ENCODE data around the gene LIMS2.

The LIMS2 gene

GRCh38 chr2:127675331-127676261, at the start of gene LIMS2:
Gene LIMS2 (minus strand): TSS chr2:127675530. CDS start chr2:127675024, 506 bp downstream.
- DNase-seq: no peak

- DNase-seq: no peak
Observed at GRCh38 chr2:127722807-127723206, 47.5 kb upstream of the LIMS2 start.

GRCh38 chr2:127721978-127722355, 46.6 kb upstream of the LIMS2 start:
- no peak for DNase-seq

- no peak for DNase-seq
Observed at GRCh38 chr2:127721311-127721977, 46.1 kb upstream of the LIMS2 start.

- no peak for DNase-seq
Observed at GRCh38 chr2:127719301-127720218, 44.2 kb upstream of the LIMS2 start.

- no peak for DNase-seq
Observed at GRCh38 chr2:127718271-127718670, 42.9 kb upstream of the LIMS2 start.

- DNase-seq: no peak
Observed at GRCh38 chr2:127715778-127716449, 40.6 kb upstream of the LIMS2 start.

GRCh38 chr2:127713562-127713961, 38.2 kb upstream of the LIMS2 start:
- DNase-seq: no peak

GRCh38 chr2:127712999-127713398, 37.7 kb upstream of the LIMS2 start:
- no peak for DNase-seq

- DNase-seq: no peak
Observed at GRCh38 chr2:127709336-127709735, 34.0 kb upstream of the LIMS2 start.

- no peak for DNase-seq
Observed at GRCh38 chr2:127707890-127708648, 32.7 kb upstream of the LIMS2 start.

GRCh38 chr2:127706215-127706990, 31.1 kb upstream of the LIMS2 start:
- no peak for DNase-seq

- no peak for DNase-seq
Observed at GRCh38 chr2:127705391-127706065, 30.2 kb upstream of the LIMS2 start.

- no peak for DNase-seq
Observed at GRCh38 chr2:127704641-127705390, 29.5 kb upstream of the LIMS2 start.

- DNase-seq: no peak
Observed at GRCh38 chr2:127703282-127703681, 28.0 kb upstream of the LIMS2 start.

- DNase-seq: no peak
Observed at GRCh38 chr2:127702395-127703009, 27.2 kb upstream of the LIMS2 start.

- DNase-seq: peak; percentile 83
Observed at GRCh38 chr2:127701651-127702394, 26.5 kb upstream of the LIMS2 start.

- peak; percentile 90 for DNase-seq
Observed at GRCh38 chr2:127701193-127701650, 25.9 kb upstream of the LIMS2 start, which contains the start of gene SFT2D3. Gene SFT2D3 (plus strand): TSS chr2:127701497. CDS start chr2:127701529, 32 bp downstream.
